ENCODE results near the gene PRR22. TPM values are rescaled to one million over a fixed set of nuclear protein-coding genes. Genes with fewer than 3 reads are reported as not detected.

Gene PRR22
- 2.2 TPM for polyA plus RNA-seq (ENCODE audit: insufficient read length)

DNA sequence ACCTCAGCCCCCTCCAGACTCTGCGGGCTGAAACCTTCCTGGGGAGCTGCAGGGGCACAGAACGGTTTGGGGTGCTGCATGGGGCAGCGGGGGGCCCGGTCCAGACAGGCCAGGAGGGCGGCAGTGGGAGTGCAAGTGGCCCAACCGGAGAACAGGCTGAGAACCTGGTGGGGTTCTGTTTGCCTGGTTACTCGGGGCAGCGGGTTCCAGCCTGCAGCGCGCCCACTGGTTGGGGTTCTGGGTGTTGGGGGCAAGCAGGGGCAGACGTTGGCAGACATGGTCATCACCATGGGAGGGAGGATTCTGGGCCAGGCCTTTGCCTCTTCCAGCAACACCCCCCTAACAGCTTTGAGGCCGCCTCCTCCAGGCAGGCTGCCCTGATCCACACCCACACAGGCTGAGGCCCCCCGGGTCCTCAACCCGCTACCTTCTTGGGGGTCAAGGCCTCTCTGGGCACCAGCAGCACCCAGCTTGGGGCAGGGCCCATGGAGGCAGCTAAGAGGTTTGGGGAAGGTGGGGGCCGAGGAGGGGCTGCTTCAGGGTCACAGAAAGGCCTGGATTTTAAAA lies at the start of gene PRR22:
PRR22 (minus strand) TSS at position 166 of the 567 bp plus-strand sequence; CDS start at position 80, 86 bp downstream.
- DNase-seq (ENCODE audit: low read depth) = no peak

DNA sequence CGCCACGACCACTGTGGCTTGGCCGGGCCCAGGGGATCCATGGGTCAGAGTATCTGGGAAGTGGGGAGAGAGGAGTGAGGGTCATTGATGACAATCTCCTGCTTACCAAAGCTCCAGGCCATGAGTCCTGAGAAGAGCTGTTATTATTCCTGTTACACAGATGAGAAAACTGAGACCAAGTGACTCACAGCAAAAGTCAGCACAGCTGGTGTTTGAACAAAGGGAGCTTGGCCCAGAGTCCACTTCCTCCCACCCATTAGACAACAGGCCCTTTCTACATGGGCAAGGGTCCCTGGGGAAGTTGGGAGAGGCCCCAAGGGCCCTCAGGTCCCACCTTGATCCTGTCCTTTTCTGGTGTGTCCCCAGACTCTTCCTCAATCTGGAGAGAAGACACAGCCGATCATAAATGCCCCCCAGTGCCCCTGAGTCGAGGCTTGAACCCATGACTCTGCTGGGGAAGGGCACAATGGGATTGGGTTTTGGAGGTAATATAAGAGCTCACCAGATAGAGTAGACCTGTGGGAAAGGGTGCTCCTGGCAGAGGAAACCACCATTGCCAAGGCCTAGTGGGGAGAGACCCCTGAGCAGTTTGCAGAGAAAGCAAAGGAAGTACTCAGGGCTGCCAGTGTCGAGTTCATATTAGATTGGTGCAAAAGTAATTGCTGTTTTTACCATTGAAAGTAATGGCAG lies 48.1 kb upstream of the PRR22 start:
- no peak for DNase-seq (ENCODE audit: low read depth)

DNA sequence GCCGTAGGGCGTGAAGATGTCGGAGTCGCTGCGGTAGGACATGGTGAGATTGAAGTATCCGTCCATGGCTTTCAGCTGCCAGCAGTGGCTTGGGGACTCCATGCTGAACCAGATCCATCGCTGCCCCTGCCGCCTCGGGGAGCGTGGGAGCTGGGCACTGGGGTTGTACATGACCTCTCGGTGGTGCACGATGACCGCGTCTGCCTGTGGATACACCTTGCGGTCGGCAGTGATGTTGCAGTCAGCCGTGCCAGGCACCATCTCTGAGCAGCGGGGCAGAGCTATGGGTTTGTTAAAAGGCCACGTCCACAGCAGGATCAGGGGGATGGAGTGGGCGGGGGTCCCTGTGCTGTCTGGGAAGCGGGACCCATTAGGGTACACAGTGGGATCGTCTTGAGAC lies 47.5 kb upstream of the PRR22 start:
- no peak for DNase-seq (ENCODE audit: low read depth)

DNA sequence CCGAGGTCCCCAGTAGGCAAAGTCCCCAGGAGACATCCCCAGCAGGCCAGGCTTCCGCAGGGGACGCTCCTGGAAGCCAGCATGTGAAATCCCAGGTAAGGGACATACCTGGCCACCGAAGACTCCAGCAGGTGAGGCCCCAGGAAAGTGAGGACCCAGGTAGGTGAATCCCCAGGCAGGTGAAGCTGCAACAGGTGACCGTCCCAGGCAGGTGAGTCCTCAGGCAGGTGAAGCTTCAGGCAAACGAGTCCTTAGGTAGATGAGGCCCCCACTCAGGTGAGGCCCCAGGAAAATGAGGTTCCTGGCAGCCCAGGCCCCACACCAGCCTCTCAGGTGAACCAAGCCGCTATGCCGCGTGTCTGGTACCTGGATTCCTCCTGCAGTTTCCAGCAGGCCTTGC lies 46.6 kb upstream of the PRR22 start:
- DNase-seq (ENCODE audit: low read depth) = no peak

DNA sequence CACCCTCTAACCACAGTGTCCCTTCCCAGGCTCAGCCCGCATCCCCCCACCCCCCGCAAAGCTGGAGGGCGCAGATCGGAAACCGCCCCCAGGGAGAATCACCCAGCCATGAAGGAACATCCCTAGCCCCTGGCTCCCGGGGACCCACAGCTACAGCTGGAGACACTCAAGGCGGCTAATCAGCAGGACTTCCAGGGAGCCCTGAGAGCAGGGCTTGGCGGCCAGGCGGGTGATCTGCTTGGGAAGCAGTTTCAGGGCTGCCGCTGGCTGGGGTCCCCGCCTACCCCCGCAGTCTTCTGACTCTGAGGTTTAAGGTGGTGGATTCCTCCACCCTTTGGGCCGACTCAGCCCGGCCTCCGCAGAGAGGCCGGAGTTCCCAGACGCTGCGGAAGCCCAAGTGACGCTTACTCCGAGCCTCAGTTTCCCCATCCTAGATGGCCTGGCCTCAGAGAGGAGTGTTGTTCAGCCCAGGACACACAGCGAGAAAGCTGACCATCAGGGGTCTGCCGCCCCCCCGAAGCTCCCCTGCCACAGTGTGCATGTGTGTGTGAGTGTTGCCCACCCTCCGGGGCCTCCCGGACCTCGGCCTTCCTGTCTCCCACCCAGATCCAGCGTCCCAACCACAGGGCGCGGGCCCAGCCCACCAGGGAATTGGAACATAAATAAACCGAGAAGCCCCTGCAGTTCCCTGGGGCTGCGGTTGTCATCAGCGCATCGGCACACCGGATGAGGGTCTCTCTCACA lies 45.2 kb upstream of the PRR22 start:
- no peak for DNase-seq (ENCODE audit: low read depth)

DNA sequence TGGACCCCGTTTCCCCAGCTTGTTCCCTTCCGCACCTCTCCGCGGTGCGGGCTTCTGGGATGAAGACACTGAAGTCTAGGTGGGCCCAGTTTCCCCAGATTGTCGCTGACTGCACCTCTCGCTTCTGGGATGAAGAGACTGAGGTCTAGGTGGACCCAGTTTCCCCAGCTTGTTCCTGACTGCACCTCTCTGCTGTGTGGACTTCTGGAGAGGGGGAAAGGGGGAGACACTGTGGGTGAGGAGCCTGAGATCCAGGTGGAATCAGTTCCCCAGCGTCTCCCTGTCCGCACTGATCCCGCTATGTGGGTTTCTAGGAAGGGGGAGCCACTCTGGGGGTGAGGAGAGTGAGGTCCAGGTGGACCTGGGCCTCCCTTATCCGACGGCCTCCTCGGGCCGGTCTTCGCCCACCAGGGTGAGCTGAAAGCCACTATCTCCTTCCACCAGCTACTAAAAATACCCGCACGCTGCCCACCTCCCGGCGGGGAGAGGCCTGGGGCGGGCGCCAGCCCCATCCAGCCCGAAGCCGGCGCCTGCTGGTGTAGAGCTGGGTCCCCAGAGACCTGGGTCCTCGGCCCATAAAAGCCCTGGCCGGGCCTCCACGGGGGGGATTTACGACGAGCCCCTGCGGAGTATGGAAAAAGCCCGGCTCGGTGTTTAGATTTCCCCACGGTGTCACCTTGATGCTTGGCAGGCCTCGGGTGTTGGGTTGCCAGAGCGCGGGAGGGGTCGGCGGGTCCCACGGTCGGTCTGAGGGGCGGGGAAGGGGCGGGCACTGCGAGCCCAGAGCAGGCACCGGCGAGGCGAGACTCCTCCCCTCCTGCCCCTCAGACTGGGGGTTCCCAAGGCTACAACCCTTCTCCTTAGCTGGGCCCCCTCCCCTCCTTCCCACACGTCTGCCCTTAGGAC lies 44.4 kb upstream of the PRR22 start:
- DNase-seq (ENCODE audit: low read depth) = no peak

DNA sequence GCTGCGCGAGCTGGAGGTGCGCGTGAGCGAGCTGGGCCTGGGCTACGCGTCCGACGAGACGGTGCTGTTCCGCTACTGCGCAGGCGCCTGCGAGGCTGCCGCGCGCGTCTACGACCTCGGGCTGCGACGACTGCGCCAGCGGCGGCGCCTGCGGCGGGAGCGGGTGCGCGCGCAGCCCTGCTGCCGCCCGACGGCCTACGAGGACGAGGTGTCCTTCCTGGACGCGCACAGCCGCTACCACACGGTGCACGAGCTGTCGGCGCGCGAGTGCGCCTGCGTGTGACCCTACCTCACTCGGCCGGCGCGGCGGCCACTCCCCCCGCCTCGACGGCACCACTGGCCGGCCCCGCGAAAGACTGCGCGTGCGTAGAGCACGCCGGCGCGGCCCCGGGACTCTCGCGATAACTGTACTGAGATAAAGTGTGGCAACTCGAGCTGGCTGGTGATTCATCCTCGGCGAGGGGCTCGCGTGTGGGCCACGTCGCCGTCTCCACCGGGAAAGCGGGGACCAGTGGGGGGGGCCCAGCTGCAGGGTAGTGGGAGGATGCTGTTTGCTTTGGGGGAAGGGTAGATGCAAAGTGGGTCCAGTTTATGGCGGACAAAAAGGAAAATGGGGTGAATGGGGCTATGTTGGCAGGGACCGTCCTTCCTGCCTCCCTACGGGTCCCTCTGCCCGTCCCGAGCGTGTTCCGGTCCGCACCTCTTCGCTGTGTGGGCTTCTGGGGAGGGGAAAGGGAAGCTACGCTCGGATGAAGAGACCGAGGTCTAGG lies 43.5 kb upstream of the PRR22 start:
- peak; percentile 83 for DNase-seq (ENCODE audit: low read depth)

DNA sequence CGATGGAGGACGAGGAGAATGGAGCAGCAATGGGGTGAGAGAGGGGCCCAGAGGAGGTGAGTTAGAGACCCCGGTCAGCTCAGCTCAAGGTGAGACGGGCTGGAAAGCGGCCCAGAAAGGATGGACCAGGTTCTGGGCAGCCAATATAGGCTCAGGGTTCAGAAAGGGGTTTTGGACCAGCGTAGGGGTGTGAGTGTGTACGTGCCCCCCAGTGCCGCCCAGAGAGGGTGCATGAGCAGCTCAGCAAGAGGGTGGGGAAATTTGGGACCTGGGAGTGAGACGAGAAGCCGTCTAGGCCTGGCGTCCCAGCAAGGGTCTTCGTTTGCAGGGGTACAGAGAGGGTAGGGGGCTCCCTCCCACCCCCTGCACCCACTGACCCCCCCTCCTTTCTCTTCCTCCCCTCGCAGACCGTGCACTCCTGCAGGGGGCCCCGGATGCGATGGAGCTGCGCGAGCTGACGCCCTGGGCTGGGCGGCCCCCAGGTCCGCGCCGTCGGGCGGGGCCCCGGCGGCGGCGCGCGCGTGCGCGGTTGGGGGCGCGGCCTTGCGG lies 42.9 kb upstream of the PRR22 start:
- no peak for DNase-seq (ENCODE audit: low read depth)

DNA sequence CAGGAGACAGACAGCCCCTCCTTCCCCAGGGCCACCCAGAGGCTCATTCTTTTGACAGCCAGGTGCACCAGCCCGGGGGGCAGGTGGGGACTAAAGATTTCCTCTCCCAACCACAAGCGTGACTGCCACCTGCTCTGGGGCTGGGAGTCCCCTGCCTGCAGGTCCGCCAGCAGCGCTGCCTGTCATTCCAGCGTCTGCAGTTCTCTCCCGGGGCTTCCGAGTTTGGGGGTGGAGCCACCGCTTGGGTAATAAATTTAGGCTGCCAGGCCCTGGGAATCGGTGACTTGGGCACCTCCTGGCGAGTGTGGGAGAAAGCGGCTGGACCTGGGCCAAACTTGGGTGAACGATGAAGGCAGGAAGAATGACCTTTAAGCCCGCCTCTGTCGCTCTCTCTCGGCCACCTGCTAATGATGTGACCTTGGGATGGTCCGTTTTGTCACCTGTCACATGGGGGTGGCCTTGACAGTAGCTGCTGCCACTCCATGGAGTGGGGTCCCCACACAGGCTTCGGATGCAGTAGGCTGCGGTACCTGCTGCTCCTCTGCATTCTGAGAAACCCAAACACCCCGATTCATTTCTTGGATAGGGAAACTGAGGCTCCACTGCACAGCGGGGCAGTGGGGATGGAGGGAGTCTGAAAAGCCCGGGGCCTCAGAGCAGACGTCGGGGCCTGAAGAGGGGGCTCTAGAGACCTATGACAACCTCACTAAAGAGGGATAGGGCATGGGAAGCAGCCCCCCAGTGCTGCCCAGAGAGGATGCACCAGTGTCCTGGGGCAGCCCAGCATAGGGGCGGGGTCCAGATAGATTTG lies 42.2 kb upstream of the PRR22 start:
- no peak for DNase-seq (ENCODE audit: low read depth)

DNA sequence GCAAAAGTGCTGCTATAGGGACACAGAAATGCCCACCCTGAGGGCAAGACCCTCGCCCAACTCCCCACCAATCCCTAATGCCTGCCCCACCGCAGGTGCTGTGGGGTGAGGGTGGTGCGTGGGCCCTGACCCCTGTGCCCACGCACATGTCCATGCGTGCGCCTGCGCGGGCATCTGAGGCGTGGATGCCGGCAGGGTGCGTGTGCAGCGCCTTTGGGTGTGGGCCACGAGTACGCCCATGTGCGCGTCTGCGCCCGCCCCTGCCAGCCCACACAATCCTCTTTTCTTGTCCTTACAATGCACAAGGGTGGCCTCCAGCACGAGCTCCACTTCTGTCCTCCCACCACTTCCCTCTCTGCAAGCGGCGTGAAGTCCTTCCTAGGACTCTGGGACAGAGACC lies 40.6 kb upstream of the PRR22 start:
- no peak for DNase-seq (ENCODE audit: low read depth)

DNA sequence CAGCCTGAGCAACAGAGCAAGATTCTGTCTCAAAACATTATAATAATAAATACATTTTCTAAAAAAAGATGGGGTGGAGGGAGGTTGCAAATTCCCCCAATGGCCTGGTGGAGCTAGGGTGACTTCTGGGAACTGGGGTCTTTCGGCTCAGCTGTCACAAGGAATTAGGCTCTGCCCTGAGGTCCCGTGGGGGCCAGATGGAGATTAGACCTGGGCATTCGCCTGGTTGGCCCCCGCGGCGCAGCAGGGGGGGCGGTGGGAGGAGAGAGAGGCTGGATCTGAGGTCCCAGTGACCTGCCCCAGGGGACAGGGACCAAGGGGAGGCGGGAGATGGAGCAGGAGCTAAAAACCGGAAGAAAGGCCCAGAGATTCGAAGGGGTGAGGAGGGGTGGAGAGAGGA lies 40.2 kb upstream of the PRR22 start:
- no peak for DNase-seq (ENCODE audit: low read depth)

DNA sequence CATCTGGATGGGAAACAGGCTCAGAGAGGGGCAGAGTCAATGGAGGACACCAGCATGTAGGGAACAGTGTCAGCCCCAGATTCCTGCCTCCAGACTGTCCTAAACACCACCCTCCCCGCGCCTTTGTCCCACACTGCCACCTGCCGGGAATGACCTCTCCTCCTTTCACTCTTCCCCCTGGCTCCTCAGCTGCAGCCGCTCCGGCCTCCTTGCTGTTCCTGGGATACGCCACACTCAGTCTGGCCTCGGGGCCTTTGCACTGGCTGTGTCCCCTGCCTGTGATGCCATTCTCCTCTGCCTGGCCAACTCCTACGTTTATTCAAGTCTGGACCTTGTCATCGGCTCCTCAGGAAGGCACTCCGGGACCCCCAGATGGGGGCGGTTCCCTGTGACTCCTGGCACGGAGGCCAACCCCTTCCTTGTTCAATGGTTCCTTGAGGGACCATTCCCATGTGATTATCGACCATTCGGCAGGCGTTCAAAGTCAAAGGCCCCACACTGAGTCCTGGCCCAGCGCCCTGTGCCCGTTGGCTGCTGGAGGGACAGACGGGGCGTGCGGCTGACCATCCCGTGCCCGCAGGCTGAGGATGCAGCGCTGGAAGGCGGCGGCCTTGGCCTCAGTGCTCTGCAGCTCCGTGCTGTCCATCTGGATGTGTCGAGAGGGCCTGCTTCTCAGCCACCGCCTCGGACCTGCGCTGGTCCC lies 39.2 kb upstream of the PRR22 start:
- DNase-seq (ENCODE audit: low read depth) = no peak

DNA sequence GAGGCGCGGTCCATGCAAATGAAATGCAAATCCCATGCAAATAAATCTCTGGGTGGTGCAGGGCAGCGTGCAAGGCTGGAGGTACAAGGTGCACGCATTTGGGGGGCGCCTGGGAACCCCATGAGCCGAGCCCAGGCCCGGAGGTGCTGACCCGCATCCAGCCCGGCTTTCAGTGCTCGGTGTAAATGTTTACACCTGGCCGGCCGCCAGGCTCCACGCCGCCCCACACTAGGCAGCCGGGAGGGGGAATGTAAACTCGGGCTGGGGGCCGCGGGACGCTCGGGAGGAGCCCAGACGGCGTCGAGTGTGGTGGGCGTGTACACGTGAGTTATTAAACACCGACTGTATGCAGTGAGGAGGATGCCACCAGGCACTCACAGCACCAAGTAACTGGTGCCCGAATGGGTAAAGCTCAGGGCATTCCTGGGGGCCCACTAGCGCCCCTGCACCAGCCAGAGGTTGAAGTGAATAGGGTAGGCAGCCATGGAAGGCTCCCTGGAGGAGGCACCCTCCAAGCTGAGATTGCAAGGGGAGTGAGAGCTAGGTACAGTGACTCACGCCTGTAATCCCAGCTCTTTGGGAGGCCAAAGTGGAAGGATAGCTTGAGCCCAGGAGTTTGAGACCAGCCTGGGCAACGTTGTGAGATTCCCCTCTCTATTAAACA lies 37.8 kb upstream of the PRR22 start:
- DNase-seq (ENCODE audit: low read depth) = no peak

DNA sequence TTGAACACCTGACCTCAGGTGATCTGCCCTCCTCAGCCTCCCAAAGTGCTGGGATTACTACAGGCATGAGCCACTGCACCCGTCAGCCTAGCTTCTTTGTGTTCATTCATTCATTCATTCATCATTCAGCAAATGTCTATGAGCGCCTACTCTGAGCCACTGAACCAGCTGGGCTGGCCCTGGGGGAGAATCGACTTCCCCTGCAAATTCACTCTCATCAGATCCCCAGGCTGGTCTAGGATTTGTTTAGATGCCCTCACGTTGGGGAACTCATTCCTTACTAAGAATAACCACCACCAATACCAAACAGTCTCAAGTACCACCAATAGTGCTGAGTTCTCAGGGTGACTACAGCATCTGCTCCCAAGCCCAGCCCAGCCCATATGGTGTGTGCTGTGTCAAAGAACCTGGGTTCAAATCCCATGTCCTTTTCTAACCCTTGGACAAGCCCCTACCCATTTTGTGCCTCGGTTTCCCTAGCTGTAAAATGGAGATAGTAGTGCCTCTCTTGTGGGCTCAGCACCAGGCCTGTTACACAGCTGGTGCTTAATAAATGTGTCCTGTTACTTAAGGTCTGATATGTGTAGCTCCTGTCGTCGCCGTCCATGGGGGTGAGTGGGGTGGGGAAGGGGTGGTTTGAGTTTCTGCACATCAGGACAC lies 37.1 kb upstream of the PRR22 start:
- DNase-seq (ENCODE audit: low read depth) = no peak

DNA sequence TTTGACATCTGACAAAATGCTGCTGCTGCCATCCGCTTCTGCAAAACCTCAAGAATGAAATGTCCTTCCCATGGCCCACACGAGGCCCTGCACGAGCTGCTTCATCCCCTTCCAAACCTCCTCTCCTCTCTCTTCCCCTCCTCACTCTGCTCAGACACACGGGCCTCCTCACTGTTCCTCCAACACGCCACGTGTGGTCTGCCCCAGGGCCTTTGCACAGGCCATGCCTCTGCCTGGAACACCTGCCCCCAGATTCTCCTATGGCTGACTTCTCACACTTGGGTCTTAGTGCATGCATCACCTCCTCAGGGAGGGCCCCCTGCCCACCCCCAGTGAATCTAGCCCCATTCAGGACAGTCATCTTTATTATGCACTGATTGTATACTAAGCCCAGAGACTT lies 36.2 kb upstream of the PRR22 start:
- no peak for DNase-seq (ENCODE audit: low read depth)

DNA sequence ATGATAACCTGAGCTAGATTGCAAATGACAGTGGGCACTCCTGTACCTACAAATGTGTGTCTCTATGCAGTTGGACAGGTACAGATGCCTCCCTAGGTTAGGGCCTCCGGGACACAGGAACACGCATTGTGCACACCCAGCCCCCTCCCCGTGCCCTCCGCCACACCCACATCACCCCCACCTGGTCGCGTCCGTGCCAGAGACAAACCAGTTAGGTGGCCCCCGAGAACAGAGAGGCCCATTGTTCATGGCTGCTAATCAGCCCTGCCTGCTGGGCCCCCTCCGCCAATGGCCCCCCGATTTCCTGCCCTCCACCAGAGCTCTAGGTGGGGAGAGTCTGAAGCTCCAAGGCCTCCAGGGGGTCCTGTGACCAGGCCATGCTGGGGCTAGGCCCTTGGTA lies 34.0 kb upstream of the PRR22 start:
- DNase-seq (ENCODE audit: low read depth) = no peak

DNA sequence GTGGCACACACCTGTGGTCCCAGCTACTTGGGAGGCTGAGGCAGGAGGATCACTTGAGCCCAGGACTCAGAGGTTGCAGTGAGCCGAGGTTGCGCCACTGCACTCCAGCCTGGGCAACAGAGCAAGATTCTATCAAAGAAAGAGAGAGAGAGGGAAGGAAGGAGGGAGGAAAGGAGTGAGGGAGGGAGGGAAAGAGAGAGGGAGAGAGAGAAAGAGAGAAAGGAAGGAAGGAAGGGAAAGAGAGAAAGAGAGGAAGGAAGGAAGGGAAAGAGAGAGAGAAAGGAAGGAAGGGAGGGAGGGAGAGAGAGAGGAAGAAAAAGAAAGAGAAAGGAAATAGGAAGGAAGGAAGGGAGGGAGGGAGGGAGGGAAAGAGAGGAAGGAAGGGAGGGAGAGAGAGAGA lies 32.7 kb upstream of the PRR22 start:
- no peak for DNase-seq (ENCODE audit: low read depth)

DNA sequence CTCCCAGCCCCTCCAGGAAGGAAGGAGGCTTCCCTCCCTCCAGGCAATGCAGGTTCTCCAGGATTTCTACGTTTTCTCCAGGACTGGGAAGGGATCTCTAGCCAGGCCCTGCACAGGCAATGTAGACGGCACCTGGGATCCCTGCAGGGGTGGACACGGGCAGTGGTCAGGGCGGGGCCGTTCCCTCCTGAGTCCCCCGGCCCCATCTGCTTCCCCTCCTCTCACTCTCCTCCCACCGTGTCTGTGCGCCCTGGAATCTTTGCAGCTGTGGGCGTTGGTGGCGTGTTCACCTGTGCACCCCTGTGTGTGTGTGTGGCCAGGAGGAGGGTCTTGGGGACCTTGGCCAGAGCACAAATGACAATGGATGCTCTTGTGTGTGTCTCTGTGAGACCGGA lies 30.3 kb upstream of the PRR22 start:
- no peak for DNase-seq (ENCODE audit: low read depth)
